PC-3 (cell line): ENCODE measurements around the gene SEMA5A.

Source experiments
- CTCF ChIP-seq: fragments of 300-600 bp; sonication (generic); conservative IDR thresholded peaks from 2 replicates; pipeline ENCODE4 v1.5.1; 2017; ENCODE audit warnings: antibody characterized with exemption, low read depth, mild to moderate bottlenecking, low read length
- EZH2 ChIP-seq: fragments of 300-600 bp; sonication (generic); IDR thresholded peaks from one replicate; pipeline ENCODE4 v1.6.1; 2017; ENCODE audit warnings: antibody characterized with exemption, mild to moderate bottlenecking, low read length; ENCODE audit not compliant: unreplicated experiment
- EZH2phosphoT487 ChIP-seq: fragments of 300-600 bp; sonication (generic); IDR thresholded peaks from 2 replicates; pipeline ENCODE4 v1.6.1; 2018; ENCODE audit warnings: mild to moderate bottlenecking, antibody characterized with exemption, low read length, borderline replicate concordance

GRCh38 chr5:9240431-9240830 lies 305.4 kb downstream of the SEMA5A start:
- TF ChIP-seq CTCF (no peak), EZH2phosphoT487 (no peak), EZH2 (no peak)
